HG03575 (cell line): Measurements from ENCODE around the gene DND1.
A peak's percentile ranks its signal among the peaks of the same experiment; 100 is the strongest.
"Not testable (repeated sequence)": the region's sequence is repeated elsewhere in the genome, so short reads cannot be mapped to it uniquely, and the experiment has no call there.

Source experiments
- ATAC-seq: cut with Tn5 transposase; IDR thresholded peaks from one replicate; pipeline ENCODE4 v1.9.1; 2021; ENCODE audit not compliant: unreplicated experiment, insufficient number of reproducible peaks, low FRiP score; ENCODE audit errors: extremely low read depth

DND1 gene

GRCh38 chr5:140673187-140673976 is at the start of gene DND1:
Gene DND1, minus strand, starts transcription at chr5:140673576. Its CDS starts 34 bp downstream, at chr5:140673542.
- no peak for ATAC-seq

GRCh38 chr5:140721395-140721794 is 48.0 kb upstream of the DND1 start:
- not testable (repeated sequence) for ATAC-seq

GRCh38 chr5:140720738-140721137 is 47.4 kb upstream of the DND1 start:
- ATAC-seq: not testable (repeated sequence)

GRCh38 chr5:140718266-140718592 is 44.9 kb upstream of the DND1 start:
- ATAC-seq: no peak

GRCh38 chr5:140716238-140716637 is 42.9 kb upstream of the DND1 start:
- ATAC-seq: not testable (repeated sequence)

- no peak for ATAC-seq
Observed at GRCh38 chr5:140713562-140714094, 40.3 kb upstream of the DND1 start.

- ATAC-seq: no peak
Observed at GRCh38 chr5:140711794-140712193, 38.4 kb upstream of the DND1 start.

GRCh38 chr5:140710899-140711552 is 37.6 kb upstream of the DND1 start:
- ATAC-seq: peak; percentile 74

- ATAC-seq: not testable (repeated sequence)
Observed at GRCh38 chr5:140708787-140709186, 35.4 kb upstream of the DND1 start.

GRCh38 chr5:140707812-140708211 is 34.4 kb upstream of the DND1 start:
- no peak for ATAC-seq

GRCh38 chr5:140700177-140701144 is 27.1 kb upstream of the DND1 start, which contains the start of gene ZMAT2:
Gene ZMAT2, plus strand, starts transcription at chr5:140700447. Its CDS starts 14 bp downstream, at chr5:140700461.
- ATAC-seq: peak; percentile 89

GRCh38 chr5:140696891-140697492 is 23.6 kb upstream of the DND1 start:
- ATAC-seq: no peak

GRCh38 chr5:140694276-140694675 is 20.9 kb upstream of the DND1 start:
- ATAC-seq: no peak

- peak; percentile 73 for ATAC-seq
Observed at GRCh38 chr5:140690941-140691924, 17.9 kb upstream of the DND1 start, which contains the start of the genes HARS1 and HARS2. Gene HARS1, minus strand, starts transcription at chr5:140691370. Its CDS starts 66 bp downstream, at chr5:140691304. Gene HARS2, plus strand, starts transcription at chr5:140691455. Its CDS starts 194 bp downstream, at chr5:140691649.

GRCh38 chr5:140690376-140690932 is 17.1 kb upstream of the DND1 start:
- ATAC-seq: no peak

GRCh38 chr5:140678993-140679392 is 5.6 kb upstream of the DND1 start:
- no peak for ATAC-seq

GRCh38 chr5:140677947-140678346 is 4.6 kb upstream of the DND1 start:
- no peak for ATAC-seq
